Astrocyte (in vitro differentiated cells and primary cell): ENCODE data around the gene ASPRV1. TPM values are rescaled to one million over a fixed set of nuclear protein-coding genes. Genes with fewer than 3 reads are reported as not detected.
A peak's percentile ranks its signal among the peaks of the same experiment; 100 is the strongest.

Experiments used
- DNase-seq: peaks from one replicate; pipeline ENCODE4 v3.0.0-alpha.2; 2010; ENCODE audit warnings: low read depth
- FAIRE-seq: peaks from 2 replicates; lab custom pipeline; 2011; peaks lifted over from hg19 to GRCh38; lab: Jason Lieb, UNC
- H2AFZ ChIP-seq: 2 replicates; pipeline ENCODE4 v1.6.0; 2012; ENCODE audit warnings: low read depth, low read length, inconsistent platforms
- H3K27ac ChIP-seq: 2 replicates; pipeline ENCODE4 v1.5.1; 2011; ENCODE audit warnings: low read depth, low read length, inconsistent platforms
- H3K27me3 ChIP-seq: 2 replicates; pipeline ENCODE4 v1.6.0; 2011; ENCODE audit warnings: low read length, inconsistent platforms; ENCODE audit not compliant: insufficient read depth
- H3K36me3 ChIP-seq: 2 replicates; pipeline ENCODE4 v1.5.1; 2011; ENCODE audit warnings: low read length, inconsistent platforms; ENCODE audit not compliant: insufficient read depth
- H3K4me1 ChIP-seq: 2 replicates; pipeline ENCODE4 v1.5.1; 2011; ENCODE audit warnings: low read length, inconsistent platforms; ENCODE audit not compliant: insufficient read depth
- H3K4me2 ChIP-seq: 2 replicates; pipeline ENCODE4 v1.6.0; 2012; ENCODE audit warnings: low read length, inconsistent platforms
- H3K4me3 ChIP-seq: 2 replicates; pipeline ENCODE4 v1.5.1; 2011; ENCODE audit warnings: low read depth, mild to moderate bottlenecking, low read length, inconsistent platforms; ENCODE audit not compliant: insufficient read depth
- H3K79me2 ChIP-seq: 2 replicates; pipeline ENCODE4 v1.6.0; 2012; ENCODE audit warnings: mild to moderate bottlenecking, low read length, inconsistent platforms; ENCODE audit not compliant: insufficient read depth
- H3K9ac ChIP-seq: 2 replicates; pipeline ENCODE4 v1.6.0; 2012; ENCODE audit warnings: mild to moderate bottlenecking, low read length, inconsistent platforms
- H3K9me3 ChIP-seq: 2 replicates; pipeline ENCODE4 v1.5.1; 2012; ENCODE audit warnings: low read depth, mild to moderate bottlenecking, low read length, inconsistent platforms; ENCODE audit not compliant: insufficient read depth
- H4K20me1 ChIP-seq: 2 replicates; pipeline ENCODE4 v1.6.0; 2012; ENCODE audit warnings: low read length, inconsistent platforms; ENCODE audit not compliant: insufficient read depth
- H3K27ac Mint-ChIP-seq: one replicate; pipeline ENCODE4 v1.8.0; 2021; ENCODE audit warnings: mild to moderate bottlenecking, mixed read lengths; ENCODE audit not compliant: unreplicated experiment
- H3K27me3 Mint-ChIP-seq: one replicate; pipeline ENCODE4 v1.8.0; 2021; ENCODE audit warnings: low read depth, mixed read lengths; ENCODE audit not compliant: unreplicated experiment
- H3K36me3 Mint-ChIP-seq: one replicate; pipeline ENCODE4 v1.8.0; 2021; ENCODE audit warnings: low read depth, mixed read lengths; ENCODE audit not compliant: unreplicated experiment
- H3K4me1 Mint-ChIP-seq: one replicate; pipeline ENCODE4 v1.8.0; 2021; ENCODE audit warnings: low read depth, mixed read lengths; ENCODE audit not compliant: unreplicated experiment
- H3K4me3 Mint-ChIP-seq: one replicate; pipeline ENCODE4 v1.8.0; 2021; ENCODE audit warnings: mild to moderate bottlenecking, moderate library complexity, mixed read lengths; ENCODE audit not compliant: unreplicated experiment
- H3K9me3 Mint-ChIP-seq: one replicate; pipeline ENCODE4 v1.8.0; 2021; ENCODE audit warnings: mild to moderate bottlenecking, mixed read lengths; ENCODE audit not compliant: unreplicated experiment
- EZH2 ChIP-seq: IDR thresholded peaks from 2 replicates; pipeline ENCODE4 v1.6.1; 2012; ENCODE audit warnings: mild to moderate bottlenecking, low read length, inconsistent platforms; ENCODE audit not compliant: insufficient read depth
- total RNA-seq: library from RNA; stranded (reverse); gene quantifications from 2 replicates; pipeline ENCODE4 v1.2.1, GENCODE V29; 2021
- TF ChIP-seq, protein P1 (sequence below): IDR thresholded peaks from 2 replicates; pipeline ENCODE4 v1.5.1; 2011; ENCODE audit warnings: low read depth, mild to moderate bottlenecking, inconsistent platforms, low read length, moderate library complexity; ENCODE audit not compliant: insufficient read depth

Gene ASPRV1
- total RNA-seq, 1 donor from 2014 or later = 0.23 TPM

DNA sequence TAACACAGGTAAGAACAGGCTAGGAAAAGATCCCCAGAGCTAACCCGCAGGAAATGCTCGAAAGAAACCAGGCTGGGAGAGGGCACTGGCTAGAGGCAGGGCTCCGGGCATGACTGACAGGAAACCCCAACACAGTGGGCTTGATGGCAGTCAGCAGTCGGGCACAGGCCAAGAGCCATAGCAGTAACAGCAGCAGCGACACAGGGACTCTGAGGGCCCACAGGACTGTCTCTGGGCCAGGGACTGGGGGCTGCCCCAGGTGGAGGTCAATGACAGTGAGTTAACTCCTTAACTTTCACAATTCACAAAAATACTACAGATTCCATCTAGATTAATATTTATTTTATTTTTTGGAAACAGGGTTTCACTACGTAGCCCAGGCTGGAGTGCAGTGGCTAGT is 37.3 kb upstream of the ASPRV1 start:
- Histone ChIP-seq H4K20me1 (no peaks in the 10 kb centered on the region), H3K4me1 (peaks cover 5% of the 10 kb centered on the region), H3K4me3 (no peak overlapping the region), H3K27me3 (no peaks in the 10 kb centered on the region), H3K9ac (no peak overlapping the region), H3K36me3 (no peaks in the 10 kb centered on the region), H2AFZ (no peak overlapping the region), H3K79me2 (no peaks in the 10 kb centered on the region), H3K4me2 (no peak overlapping the region), H3K27ac (no peak overlapping the region), H3K9me3 (no peaks in the 10 kb centered on the region)
- Mint-ChIP-seq H3K27me3 (peaks cover under 1% of the 10 kb centered on the region), H3K27ac (no peak overlapping the region), H3K4me1 (peaks cover 16% of the 10 kb centered on the region), H3K9me3 (no peaks in the 10 kb centered on the region), H3K36me3 (peaks cover 7% of the 10 kb centered on the region), H3K4me3 (no peak overlapping the region)
- FAIRE-seq = no peak
- no peak for DNase-seq
- TF ChIP-seq, protein P1, sequence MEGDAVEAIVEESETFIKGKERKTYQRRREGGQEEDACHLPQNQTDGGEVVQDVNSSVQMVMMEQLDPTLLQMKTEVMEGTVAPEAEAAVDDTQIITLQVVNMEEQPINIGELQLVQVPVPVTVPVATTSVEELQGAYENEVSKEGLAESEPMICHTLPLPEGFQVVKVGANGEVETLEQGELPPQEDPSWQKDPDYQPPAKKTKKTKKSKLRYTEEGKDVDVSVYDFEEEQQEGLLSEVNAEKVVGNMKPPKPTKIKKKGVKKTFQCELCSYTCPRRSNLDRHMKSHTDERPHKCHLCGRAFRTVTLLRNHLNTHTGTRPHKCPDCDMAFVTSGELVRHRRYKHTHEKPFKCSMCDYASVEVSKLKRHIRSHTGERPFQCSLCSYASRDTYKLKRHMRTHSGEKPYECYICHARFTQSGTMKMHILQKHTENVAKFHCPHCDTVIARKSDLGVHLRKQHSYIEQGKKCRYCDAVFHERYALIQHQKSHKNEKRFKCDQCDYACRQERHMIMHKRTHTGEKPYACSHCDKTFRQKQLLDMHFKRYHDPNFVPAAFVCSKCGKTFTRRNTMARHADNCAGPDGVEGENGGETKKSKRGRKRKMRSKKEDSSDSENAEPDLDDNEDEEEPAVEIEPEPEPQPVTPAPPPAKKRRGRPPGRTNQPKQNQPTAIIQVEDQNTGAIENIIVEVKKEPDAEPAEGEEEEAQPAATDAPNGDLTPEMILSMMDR = no peak
- no peak for TF ChIP-seq EZH2

- TF ChIP-seq, protein P1 = no peak
- TF ChIP-seq EZH2 = no peak
- Mint-ChIP-seq H3K27me3 (no peaks in the 10 kb centered on the region), H3K27ac (no peak overlapping the region), H3K9me3 (no peaks in the 10 kb centered on the region), H3K36me3 (peaks cover 7% of the 10 kb centered on the region), H3K4me1 (peaks cover 16% of the 10 kb centered on the region), H3K4me3 (no peak overlapping the region)
- peak; percentile 31 for DNase-seq
- Histone ChIP-seq H3K9me3 (no peaks in the 10 kb centered on the region), H3K36me3 (no peaks in the 10 kb centered on the region), H3K27ac (no peak overlapping the region), H3K27me3 (no peaks in the 10 kb centered on the region), H3K4me1 (peaks cover 5% of the 10 kb centered on the region), H3K4me3 (no peak overlapping the region), H2AFZ (peak overlapping the region; percentile 57), H4K20me1 (no peaks in the 10 kb centered on the region), H3K4me2 (no peak overlapping the region), H3K9ac (no peak overlapping the region), H3K79me2 (no peaks in the 10 kb centered on the region)
- FAIRE-seq = no peak
Measured at GRCh38 chr2:69997015-69997830, 35.8 kb upstream of the ASPRV1 start.

GRCh38 chr2:69995511-69995910 is 34.1 kb upstream of the ASPRV1 start:
- FAIRE-seq (no peak), DNase-seq (no peak)
- H3K27ac Mint-ChIP-seq = peak overlapping the region; percentile 34
- H3K36me3 Mint-ChIP-seq = peaks cover 7% of the 10 kb centered on the region
- Histone ChIP-seq H4K20me1 (no peaks in the 10 kb centered on the region), H3K9me3 (no peaks in the 10 kb centered on the region), H3K36me3 (no peaks in the 10 kb centered on the region), H3K79me2 (no peaks in the 10 kb centered on the region), H3K27ac (no peak overlapping the region), H3K9ac (no peak overlapping the region), H3K4me2 (no peak overlapping the region), H3K4me1 (peaks cover 5% of the 10 kb centered on the region), H3K27me3 (no peaks in the 10 kb centered on the region), H3K4me3 (no peak overlapping the region), H2AFZ (no peak overlapping the region)
- H3K27me3 Mint-ChIP-seq = no peaks in the 10 kb centered on the region
- peaks cover 16% of the 10 kb centered on the region for H3K4me1 Mint-ChIP-seq
- no peak overlapping the region for H3K4me3 Mint-ChIP-seq
- no peak for TF ChIP-seq EZH2
- TF ChIP-seq, protein P1 = no peak
- H3K9me3 Mint-ChIP-seq = no peaks in the 10 kb centered on the region
